GM19467 (cell line): ENCODE results near the gene SLC16A10.

Experiments used
- ATAC-seq: cut with Tn5 transposase; IDR thresholded peaks from one replicate; pipeline ENCODE4 v1.9.1; 2021; ENCODE audit warnings: mild to moderate bottlenecking, moderate library complexity; ENCODE audit not compliant: unreplicated experiment

Gene SLC16A10

DNA sequence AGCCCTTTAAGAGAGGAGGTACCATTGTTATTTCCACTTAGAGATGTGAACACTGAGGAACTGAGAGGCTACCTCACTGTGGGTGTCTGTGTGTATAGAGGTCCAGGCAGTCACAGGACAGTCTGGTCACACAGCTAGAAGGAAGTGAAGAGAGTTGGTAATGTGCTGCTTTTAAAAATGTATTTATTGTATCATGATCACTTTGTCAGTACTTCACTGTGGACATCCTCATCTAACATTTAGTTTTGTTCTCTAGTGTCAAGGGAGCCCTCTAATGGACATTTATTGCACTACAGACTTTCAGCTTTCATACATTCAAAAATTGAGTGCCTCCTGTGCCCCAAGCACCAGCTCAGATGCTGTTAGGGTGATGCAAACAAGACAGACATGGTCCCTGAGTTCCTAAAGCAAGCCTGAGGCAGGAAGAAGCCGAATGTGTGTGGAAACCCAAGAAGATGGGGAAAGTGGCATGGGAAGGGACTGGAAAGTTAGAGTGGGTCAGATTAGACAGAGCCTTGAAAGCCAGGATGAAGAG, 123.0 kb downstream of the SLC16A10 start:
- ATAC-seq = peak; percentile 74

DNA sequence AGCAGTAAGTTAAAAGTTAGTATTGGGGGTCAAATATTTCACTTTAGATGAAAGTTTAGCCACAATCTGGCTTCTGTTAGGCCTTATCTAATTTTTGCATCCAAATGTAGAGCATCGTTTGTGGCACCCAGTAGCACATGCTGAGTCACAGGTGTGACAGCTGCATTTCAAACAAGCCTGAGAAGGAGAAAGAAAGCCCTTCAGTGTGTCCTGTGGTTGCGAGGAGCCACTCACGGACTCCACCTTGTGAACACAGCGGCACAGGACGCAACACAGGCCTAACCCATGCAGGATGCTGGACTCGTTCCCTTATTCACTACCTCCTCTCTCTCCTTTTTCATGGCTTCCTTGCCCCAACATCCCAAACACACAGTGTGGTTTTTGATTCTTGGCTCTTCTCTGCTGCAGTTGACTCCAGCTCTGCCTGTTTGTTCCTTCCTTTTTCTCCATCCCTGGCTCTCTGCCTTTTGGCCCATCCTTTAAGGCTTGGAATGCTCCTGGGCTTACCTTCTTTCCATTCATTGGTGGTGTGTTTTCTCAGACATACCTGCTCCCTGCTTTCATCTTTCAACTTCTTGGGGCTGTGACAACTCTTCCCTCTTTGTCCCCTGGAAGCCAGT, 124.2 kb downstream of the SLC16A10 start:
- ATAC-seq = no peak

DNA sequence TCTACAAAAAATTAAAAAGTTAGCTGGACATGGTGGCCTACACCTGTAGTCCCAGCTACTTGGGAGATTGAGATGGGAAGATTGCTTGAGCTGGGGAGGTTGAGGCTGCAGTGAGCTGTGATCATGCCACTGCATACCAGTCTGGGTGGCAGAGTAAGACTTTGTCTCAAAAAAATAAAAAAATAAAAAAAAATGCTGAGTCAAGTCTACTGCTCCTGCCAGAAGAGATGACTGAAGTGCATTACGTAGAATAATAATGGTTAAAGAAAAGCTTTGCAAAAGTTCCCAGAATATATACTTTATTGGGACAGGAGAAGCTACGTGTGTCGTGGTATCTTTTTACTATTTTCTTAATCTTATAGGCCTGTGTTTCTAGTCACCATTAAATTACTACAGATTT, 125.3 kb downstream of the SLC16A10 start:
- ATAC-seq = no peak

DNA sequence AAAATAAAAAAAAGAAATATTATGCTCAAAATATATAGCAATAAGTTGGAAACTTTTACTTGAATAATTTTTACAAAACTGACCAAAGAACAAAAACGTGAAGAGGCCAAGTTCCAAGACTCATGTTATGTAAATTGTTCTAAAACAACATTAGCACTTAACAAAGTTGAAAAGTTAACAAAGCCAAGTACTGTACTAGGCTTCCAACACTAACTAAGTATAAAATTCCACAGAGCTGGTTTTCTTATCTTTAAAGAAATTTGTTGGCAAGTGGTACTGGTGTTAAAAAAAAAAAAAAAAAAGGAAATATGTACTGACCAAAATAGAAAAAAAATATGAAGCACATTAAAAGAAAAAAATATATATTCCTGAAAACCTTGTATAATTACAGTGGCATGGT, 127.8 kb downstream of the SLC16A10 start:
- ATAC-seq = no peak

DNA sequence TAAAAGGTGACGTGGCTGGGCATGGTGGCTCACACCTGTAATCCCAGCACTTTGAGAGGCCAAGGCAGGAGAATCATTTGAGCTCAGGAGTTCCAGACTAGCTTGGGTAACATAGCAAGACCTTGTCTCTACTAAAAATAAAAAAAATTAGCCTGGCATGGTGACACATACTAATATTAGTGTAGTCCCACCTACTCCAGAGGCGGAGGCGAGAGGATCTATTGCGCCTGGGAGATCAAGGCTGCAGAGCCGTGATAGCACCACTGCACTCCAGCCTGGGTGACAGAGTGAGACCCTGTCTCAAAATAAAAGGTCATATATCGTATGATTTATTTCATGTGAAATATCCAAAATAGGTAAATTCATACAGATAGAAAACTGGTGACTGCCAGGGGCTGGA, 132.5 kb downstream of the SLC16A10 start:
- ATAC-seq = no peak

DNA sequence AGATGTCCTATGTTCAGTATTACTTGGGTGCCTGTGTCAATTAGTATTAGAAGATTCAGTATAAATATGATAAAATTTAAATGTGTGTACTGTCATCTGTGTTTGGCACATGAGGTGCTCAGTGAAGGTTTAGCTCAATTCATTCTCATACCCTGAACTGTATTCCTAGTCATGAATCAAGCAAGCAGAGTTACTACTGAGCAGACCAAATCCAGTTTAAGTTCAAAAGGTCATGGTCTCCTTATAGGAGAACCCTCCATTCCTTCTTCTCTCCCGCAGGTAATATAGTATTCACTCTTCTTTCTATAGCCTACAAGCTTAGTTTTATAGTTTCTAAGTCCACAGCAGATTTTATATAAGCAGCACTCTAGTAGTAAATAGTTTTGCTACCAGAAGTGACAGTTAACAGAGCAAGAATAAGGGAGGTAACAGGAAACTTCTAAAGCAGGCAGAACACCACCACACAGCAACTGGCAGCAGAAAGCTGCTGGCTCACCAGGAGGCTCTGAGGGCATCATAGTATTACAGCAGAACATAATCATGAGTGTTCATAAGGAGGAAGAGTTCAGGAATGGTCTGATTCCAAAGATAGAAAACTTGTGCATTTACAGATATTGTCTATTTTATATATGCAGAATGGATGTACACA, 133.2 kb downstream of the SLC16A10 start:
- no peak for ATAC-seq

DNA sequence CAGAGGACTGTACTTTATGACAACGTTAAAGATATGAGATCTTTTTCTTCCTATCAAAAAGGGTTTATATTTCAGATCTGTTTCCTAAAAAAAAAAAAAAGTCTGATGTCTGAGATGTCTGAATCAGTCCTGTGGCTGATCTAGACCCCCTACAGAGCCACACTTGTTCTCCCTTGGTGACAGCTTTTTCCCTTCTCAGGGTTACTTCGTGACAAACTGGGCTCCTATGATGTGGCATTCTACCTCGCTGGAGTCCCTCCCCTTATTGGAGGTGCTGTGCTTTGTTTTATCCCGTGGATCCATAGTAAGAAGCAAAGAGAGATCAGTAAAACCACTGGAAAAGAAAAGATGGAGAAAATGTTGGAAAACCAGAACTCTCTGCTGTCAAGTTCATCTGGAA, 134.5 kb downstream of the SLC16A10 start:
- no peak for ATAC-seq

DNA sequence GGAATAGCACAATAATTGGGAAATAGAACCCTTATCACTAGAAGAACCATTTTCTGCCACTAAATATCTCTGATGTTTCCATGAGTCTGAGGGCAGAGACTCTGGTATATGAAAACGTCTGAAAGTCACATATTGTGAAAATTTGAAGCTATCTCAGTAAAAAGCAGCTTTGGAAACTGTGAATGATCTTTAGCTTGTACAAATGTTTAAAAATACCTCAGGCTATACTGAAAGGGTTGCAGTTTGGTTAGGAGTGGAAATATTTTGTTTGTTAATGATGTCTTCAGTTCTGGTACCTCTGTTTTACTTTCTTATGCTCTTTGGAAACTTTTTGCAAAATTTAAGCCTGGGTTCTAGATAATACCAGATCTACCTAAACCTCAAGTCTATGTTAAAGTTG, 135.0 kb downstream of the SLC16A10 start:
- no peak for ATAC-seq

DNA sequence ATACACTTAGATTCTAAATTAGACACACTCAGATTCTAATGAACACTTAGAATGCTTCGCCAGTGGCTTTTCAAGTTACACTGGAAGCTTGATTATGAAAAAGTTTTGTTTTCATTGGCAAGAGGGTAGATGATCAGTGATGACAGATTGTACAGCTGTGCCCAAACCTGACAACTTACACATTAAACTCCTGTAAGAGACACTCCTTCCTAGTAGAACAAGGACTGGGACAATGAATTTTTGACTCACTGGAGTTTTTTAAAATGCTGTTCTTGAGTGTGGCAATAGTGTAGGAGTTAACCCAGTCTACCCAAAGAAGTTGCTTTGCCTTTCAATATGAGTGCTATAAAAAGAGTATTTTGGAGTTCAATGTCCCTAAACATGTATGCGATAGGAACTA, 140.8 kb downstream of the SLC16A10 start:
- ATAC-seq = no peak

DNA sequence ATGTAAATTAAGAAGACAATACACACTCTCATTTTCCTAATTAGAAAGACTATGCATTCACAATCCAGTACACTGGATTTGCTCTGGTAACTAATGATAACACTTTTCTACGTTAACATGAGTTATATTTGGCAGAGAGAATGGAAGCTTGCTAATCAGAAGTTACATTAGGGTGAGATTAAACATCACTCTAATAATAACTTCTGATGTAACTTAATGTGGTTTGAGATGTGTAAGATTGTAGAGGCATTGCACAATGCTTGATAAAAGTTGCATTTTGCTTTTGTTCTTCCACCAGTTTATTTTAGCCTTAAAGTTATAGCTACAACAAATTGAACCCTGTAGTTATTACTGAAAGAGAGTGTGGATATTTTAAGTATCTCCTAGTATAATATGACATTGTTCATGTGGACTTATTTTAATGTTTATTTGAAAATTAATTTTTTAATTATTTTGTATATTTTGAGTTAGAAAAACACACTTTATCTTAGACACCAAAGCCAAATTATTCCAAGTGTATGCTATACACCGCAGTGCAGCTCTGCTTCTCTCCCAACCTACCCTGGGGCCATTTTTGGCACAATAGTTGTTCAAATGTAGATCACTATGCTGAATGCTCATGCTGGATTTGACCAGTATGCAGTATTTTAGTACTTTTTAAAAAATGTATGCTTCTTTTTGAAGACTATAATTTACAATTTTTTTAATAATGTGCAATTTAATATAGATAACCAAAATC, 143.2 kb downstream of the SLC16A10 start:
- ATAC-seq = no peak

DNA sequence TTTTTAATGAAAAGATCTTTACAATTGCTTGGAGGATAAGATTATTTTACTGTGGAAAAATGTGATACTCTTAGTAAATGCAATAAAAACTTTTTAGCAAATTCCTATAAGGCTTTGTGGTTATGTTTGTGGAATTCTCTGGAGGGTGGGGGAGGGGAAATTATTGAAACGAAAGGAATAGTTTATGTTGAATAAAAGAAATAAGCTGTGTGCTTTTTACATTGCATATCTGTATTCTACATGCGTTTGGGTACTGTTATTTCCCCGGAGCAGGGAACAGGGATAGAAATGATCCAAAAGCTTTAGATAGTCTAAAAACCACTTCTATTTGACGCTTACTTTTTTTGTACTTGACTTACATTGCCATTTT, 143.8 kb downstream of the SLC16A10 start:
- no peak for ATAC-seq

DNA sequence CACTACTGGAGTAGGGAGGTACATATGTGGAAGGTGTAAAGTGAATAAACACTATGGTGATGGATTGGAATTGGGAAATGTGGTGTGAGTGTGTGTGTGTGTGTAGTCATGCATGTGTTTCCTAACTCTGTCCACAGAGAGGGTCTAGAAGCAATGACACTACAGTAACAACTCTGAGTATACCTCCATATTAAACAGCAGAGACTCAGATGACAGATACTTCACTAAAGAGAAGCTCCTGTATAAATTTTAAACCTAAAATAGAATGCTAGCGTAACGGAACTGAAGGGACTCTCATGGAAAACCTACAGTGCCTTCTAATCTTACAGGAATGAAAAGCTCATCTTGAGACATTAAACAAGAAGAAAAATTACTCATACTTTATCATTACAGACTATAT, 150.5 kb downstream of the SLC16A10 start:
- no peak for ATAC-seq

DNA sequence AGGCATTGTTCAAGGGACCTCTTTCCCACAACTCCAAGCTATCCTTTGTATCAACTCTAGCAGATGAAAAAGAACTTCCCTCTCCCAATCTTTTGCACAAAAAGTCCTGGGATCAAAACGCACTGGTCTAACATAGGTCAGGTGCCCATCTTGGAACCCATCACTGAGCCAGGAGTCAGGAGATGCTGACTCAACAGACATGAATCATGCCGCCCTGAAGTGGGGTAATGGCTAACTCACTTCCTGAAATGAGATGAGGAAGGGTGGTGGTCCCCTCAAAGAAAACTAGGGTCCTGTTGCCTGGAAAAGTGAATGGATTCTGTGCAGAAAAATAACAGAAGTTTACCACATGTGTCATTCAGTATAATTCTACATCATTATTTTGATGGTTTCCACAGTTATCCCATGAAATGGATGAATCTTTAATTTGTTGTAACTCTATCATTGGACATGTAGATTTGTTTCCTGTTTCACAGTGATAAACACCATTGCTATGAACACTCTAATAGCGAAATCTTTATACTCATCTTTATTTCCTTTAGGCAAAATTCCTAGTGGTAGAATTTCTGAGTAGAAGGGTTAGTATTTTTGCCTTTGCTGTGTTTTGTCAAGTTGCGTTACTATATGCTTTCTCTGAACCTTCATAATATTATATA, 151.3 kb downstream of the SLC16A10 start:
- no peak for ATAC-seq

DNA sequence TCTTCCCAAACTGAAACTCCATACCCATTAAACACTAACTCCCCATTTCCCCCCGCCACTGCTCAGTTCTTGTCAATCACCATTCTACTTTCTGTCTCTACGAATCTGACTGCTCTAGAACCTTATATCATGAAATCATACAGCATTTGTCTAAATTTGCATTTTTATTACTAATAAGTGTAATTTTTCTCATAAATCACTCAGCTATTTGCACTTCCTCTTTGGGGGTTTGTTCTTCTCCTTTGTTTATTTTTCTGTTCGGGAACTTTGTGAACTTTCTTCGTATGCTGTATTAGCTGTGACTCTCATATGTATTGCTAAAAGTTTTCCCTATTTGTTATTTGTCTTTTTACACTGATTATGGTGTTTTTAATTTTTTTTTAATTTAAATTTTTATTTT, 152.2 kb downstream of the SLC16A10 start:
- no peak for ATAC-seq

DNA sequence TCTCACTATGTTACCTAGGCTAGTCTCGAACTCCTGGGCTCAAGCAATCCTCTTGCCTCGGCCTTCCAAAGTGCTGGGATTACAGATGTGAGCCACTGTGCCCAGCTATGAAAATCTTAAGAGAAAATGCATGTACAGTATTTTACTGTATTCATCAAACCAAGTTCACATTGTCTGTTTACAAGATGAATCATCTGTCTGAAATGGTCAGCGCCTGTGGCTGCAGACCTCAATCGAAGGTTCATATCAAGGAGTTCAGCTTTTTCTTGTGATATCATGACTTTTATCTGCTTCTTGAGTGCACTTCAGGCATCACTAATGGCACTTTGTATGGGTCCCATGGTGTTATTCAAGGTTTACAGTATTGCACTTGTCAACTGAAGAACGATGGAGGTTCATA, 155.1 kb downstream of the SLC16A10 start:
- no peak for ATAC-seq

DNA sequence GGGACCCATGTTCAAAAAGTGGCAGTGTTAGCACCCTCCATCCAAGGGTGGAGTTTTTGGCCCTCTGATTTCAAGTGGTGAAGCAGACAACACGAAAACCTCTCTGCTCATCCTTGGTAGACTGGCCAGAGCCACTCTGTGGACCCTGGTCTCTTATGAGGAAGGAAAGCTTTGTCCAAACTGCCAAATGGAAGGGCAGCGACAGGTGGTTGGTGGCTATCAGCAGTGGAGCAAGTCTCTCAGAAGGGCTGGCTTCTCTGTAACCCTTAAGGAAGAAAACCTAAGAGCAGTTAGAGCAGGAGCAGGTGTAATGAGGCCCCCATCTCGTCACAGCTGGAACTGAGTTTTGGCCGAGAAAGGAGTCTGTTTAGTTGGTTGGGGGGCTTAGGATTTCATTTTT, 155.8 kb downstream of the SLC16A10 start:
- ATAC-seq = no peak

DNA sequence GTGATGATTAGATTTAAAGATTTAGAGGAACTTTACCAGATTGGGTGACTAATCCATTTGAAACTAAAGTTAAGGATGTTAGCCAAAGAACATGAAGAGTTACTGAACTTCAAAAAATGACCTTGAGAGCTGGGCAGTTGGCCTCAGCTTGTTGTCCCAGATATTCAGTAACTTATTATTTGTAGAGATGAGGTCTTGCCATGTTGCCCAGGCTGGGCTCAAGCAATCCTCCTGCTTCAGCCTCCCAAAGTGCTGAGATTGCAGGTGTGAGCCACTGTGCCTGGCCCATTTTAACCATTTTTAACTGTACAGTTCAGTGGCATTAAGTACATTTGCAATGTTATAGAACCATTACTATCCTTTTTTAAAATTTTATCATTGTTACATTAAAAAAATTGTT, 161.5 kb downstream of the SLC16A10 start:
- no peak for ATAC-seq

DNA sequence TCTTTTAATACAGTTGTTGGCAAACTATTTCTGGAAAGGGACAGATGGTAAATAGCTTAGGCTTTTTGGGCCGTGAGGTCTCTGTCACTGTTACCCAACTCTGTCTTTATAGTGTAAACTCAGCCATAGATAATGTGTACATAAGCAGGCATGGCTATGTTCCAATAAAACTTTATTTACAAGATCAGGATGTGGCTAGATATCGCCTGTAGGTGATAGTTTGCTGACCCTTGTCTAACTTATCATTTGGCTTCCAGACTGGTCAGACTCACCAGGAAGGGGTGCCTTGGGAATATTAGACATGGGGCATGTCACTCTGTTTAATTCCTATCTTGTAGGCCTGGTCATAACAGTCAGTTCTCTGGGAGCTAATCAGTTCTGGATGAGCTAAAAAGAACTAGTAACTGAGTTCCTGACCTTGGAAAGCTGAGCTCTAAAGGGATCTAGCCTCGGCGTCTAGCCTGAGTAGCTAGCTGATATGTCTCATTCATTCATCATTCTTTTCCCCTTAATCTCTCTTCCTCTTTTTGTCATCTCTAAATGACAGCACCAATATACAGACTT, 163.6 kb downstream of the SLC16A10 start:
- ATAC-seq = no peak

DNA sequence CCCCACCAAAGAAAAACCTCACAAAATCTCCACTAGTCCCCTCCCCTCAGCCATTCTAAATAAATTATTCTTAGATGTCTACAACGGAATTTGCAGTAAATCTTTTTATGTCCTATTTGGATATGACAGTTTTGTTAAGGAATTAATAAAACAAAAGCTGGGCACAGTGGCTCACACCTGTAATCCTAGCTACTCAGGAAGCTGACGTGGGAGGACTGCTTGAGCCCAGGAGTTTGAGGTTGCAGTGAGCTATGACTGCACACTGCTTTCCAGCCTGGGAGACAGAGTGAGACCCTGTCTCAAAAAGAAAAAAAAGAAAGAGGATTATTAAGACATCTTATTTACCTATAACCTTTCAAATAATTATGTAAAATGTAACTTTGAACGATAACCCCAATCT, 165.4 kb downstream of the SLC16A10 start:
- no peak for ATAC-seq

DNA sequence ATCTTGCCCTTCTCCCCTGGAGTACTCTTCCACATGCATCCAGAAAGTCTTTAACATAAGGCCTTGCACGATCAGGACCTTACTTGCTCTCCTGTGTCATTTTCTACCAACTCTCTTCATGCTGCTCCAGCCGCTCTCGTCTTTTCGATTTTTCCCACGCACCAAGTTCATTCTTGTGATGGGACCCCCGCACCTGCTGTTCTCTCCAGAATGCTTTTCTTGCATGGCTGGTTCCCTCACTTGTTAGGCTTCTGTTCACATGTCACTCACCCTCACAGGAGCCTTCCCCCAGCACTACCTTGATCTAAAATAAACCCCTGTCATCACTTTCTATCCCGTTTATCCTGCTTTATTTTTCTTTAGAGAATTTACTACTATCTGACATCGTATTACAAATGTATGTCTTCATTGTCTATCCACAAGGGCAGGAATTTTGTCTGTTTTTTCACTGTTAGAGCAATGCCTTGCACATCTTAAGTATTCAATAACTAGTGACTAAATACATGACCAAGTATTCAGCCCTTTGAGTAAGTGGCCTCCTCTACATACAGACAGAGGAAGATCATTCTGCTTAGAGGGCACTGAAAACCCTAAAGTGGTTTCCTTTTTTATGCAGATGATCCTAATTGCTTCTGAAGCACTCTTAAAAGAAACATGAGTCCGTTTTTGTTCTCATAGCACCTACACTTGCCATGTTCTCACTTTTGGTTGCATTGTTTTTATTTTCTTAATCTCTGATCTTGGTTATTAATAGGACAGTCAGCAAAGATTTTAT, 166.9 kb downstream of the SLC16A10 start:
- no peak for ATAC-seq

DNA sequence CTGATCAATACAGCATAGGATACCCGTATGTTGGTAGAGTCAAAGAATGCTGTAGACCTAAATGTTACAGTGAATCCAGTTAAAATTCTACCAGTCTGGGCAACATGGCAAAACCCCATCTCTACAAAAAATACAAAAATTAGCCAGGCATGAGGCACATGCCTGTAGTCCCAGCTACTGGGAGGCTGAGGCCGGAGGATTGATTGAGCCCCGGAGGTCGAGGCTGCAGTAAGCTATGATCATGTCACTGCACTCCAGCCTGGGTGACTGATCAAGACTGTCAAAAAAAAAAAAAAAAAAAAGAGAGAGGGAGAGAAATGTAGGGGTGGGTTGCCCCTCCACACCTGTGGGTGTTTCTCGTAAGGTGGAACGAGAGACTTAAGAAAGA, 167.5 kb downstream of the SLC16A10 start:
- ATAC-seq = no peak
